Measurements from ENCODE around the gene NACA2.

- TF ChIP-seq EZH2phosphoT487 (IDR thresholded peaks at IDR 0.05; ENCODE audit: borderline replicate concordance, low read length): no peak
- no peak for TF ChIP-seq CTCF (IDR thresholded peaks at IDR 0.05; ENCODE audit: low read depth, low read length, poor library complexity, severe bottlenecking)
Measured at GRCh38 chr17:61556224-61557188, 34.5 kb downstream of the NACA2 start.
